ENCODE measurements around the gene ARID5A. TPM values are rescaled to one million over a fixed set of nuclear protein-coding genes. Genes with fewer than 3 reads are reported as not detected.

Gene ARID5A
- total RNA-seq, 2 donors from 2014 or later: 424 to 433 TPM

DNA sequence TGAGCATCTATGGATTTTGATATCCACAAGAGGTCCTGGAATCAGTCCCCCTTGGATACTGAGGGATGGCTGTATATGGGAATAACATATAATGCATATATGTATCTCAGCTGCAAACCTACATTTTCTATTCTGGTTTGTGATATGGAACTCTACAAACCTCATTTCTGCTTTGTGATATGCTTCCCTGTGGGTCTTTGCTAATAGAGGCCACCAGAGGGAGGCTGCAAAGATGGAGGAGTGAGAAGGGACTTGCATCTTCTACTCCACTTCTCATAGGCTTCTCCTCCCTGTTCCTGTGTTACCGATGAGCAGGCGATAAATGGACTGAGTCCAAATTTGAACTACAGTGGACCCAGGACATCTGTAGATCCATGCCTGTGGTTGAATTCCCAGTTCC lies 37.8 kb downstream of the ARID5A start:
- Mint-ChIP-seq H3K9me3 (no peaks in the 10 kb centered on the region), H3K4me3 (no peak overlapping the region), H3K4me1 (ENCODE audit: low read depth) (no peaks in the 10 kb centered on the region), H3K27ac (no peak overlapping the region), H3K27me3 (ENCODE audit: low read depth) (no peaks in the 10 kb centered on the region), H3K36me3 (ENCODE audit: insufficient read depth in 2 of 2) (no peaks in the 10 kb centered on the region)
- ATAC-seq (replicated peaks in 1 of 2): no peak
- no peak for DNase-seq

DNA sequence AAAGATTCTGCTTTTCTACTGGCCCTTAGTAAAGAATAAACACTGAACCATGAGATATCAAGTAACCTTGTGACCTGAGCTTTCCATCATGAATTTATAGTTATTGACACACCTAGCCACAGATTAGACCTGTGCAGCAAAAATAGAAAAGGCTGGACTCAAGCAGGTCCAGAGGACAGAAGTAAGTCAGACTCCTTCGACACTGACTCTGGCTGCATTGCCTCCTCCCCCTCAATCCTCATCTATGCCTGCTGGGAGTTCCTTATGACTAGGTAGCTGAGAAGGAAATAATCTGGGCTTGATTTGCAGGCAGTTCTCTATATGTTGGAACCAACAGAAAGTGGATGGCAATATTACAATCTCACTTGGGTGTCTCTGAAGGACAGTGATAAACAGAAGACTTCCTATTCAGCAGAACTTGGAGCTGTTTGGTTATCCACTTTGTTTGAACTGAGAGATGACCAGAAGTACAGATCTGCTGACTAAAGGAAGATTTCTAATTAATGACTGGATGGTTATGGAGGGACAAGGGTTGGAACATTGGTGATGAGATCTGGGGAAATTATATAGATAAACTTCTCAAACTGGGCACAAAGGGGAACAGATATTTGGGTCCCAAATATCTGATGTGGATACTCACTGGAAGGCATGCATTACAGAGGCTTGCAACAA lies 39.4 kb downstream of the ARID5A start:
- DNase-seq: no peak
- no peaks in the 10 kb centered on the region for H3K4me1 Mint-ChIP-seq (ENCODE audit: low read depth)
- no peaks in the 10 kb centered on the region for H3K36me3 Mint-ChIP-seq (ENCODE audit: insufficient read depth in 2 of 2)
- H3K4me3 Mint-ChIP-seq: no peak overlapping the region
- no peaks in the 10 kb centered on the region for H3K27me3 Mint-ChIP-seq (ENCODE audit: low read depth)
- no peak for ATAC-seq (replicated peaks in 1 of 2)
- no peaks in the 10 kb centered on the region for H3K9me3 Mint-ChIP-seq
- no peak overlapping the region for H3K27ac Mint-ChIP-seq

DNA sequence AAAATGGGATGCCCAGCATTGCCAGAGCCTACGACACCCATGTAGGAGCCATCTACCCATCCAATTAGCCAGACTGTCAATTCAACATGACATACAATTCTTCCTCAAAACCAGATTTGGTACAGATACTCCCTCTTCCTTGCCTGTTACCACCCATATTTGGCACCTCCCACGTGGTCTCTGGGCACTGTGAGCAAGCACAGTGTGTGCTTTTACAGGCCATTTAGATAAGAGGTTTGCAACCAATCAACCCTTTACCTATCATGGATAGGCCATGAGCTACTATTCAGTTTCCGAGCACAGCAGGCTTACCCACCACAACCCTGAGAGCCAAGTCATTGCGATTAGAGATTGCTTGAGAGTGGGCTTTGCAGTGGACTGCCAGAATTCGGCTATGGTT lies 40.9 kb downstream of the ARID5A start:
- DNase-seq (no peak), ATAC-seq (replicated peaks in 1 of 2) (no peak)
- Mint-ChIP-seq H3K4me3 (no peak overlapping the region), H3K27me3 (ENCODE audit: low read depth) (no peaks in the 10 kb centered on the region), H3K9me3 (no peaks in the 10 kb centered on the region), H3K4me1 (ENCODE audit: low read depth) (no peaks in the 10 kb centered on the region), H3K36me3 (ENCODE audit: insufficient read depth in 2 of 2) (no peaks in the 10 kb centered on the region), H3K27ac (no peak overlapping the region)

DNA sequence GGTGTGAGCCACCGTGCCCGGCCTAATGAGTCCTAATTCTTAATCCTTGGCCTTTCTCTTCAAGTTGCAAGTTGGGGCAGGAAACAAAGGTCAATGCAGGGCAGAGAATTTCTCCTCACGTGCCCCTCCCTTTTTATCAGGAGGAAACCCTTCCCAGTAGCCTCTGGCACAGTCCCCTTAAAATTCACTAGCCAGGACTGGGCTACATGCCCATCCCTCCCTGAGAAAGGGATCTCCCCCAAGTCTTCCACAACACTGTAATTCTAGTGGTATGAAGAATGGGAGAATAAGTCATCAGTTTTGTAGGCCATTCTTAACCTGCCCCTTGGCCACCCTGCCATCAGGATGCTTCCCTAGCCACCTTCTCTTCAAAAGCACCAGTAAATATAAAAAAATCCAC lies 42.2 kb downstream of the ARID5A start:
- no peak for ATAC-seq (replicated peaks in 1 of 2)

DNA sequence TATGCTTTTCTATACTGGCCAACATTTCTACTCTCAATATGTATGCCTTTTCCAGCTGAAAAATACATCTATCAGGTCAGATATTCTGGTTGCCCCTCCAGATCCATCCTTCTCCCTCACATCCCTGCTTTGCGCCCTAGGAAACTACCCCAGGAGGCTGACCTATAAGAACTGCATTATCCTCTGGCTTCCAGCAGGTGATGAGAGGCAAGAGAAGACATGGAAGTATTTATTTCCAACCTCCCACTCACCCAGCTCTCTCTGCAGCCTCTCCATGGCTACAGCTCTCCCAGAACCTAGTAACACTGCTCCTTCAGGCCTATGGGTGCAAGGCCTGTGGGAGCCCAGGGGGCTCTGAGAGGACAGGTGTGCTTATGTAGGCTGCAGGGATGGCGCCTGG lies 42.9 kb downstream of the ARID5A start:
- H3K9me3 Mint-ChIP-seq: no peaks in the 10 kb centered on the region
- no peaks in the 10 kb centered on the region for H3K27me3 Mint-ChIP-seq (ENCODE audit: low read depth)
- no peak for DNase-seq
- no peak overlapping the region for H3K4me3 Mint-ChIP-seq
- ATAC-seq (replicated peaks in 1 of 2): no peak
- no peaks in the 10 kb centered on the region for H3K36me3 Mint-ChIP-seq (ENCODE audit: insufficient read depth in 2 of 2)
- H3K27ac Mint-ChIP-seq: no peak overlapping the region
- no peaks in the 10 kb centered on the region for H3K4me1 Mint-ChIP-seq (ENCODE audit: low read depth)

More for the DNA sequence above, 42.2 kb downstream of the ARID5A start:
- DNase-seq: no peak
- Mint-ChIP-seq H3K36me3 (ENCODE audit: insufficient read depth in 2 of 2) (no peaks in the 10 kb centered on the region), H3K27ac (no peak overlapping the region), H3K4me3 (no peak overlapping the region), H3K9me3 (no peaks in the 10 kb centered on the region), H3K27me3 (ENCODE audit: low read depth) (no peaks in the 10 kb centered on the region), H3K4me1 (ENCODE audit: low read depth) (no peaks in the 10 kb centered on the region)

DNA sequence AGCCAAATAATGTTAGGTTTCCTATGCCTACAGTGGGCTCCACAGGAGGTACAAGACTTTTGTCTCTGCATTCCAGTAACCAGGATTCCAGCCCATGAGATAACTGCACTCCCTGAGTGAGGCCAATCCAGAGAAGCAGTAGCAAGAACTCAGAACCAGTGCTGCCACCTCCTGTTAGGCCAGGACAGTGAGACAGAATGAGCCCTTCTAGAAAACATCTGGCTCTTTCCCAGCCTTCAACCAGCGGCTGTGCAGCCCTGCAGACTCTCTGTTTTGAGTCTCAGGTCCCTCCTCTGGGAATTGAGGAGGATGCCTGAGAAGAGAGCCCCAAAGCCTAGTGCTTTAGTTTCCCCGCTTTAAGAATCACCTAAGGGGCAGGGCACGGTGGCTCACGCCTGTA lies 44.2 kb downstream of the ARID5A start:
- ATAC-seq (replicated peaks in 1 of 2) (no peak), DNase-seq (no peak)
- Mint-ChIP-seq H3K36me3 (ENCODE audit: insufficient read depth in 2 of 2) (peaks cover 0 to 5% of the 10 kb centered on the region in 2 donors), H3K4me3 (no peak overlapping the region), H3K27ac (no peak overlapping the region), H3K27me3 (ENCODE audit: low read depth) (no peaks in the 10 kb centered on the region), H3K9me3 (no peaks in the 10 kb centered on the region), H3K4me1 (ENCODE audit: low read depth) (no peaks in the 10 kb centered on the region)

DNA sequence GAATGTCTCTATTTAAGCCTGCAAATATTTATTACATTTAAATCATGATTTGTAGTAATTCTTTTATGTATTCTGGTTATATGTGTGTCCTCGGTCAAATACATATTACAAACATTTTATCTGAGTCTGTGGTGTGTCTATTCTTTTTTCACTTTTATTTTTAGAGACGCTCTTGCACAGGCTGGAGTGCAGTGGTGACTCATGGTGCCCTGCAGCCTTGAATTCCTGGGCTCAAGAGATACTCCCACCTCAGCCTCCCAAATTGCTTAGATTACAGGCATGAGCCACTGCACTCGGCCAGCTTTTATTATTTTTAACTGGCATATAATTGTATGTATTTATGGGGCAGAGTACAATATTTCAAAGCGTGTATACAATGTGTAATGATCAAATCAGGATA lies 47.5 kb downstream of the ARID5A start:
- peaks cover 11% of the 10 kb centered on the region for H3K4me1 Mint-ChIP-seq (ENCODE audit: low read depth)

DNA sequence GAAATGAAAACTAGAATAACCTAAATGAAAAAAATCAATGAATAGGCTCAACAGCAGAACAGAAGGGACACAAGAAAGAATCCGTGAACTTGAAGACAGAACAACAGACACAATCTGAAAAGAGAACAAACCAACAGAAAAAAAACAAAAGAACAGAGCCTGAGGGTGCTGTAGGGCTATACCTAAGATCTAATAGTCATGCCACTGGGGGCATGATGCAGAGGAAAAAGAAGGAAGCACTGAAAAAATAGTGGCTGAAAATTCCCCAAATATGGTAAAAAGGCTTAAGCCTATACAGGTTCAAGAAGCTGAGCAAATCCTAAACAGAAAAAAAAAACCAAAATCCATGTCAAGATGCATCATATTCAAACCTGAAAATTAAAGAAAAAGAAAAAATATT lies 51.3 kb downstream of the ARID5A start:
- DNase-seq (no peak), ATAC-seq (replicated peaks in 1 of 2) (no peak)
- peak overlapping the region; percentile 92 for H3K27ac Mint-ChIP-seq
- peaks cover 5 to 16% of the 10 kb centered on the region in 2 donors for H3K36me3 Mint-ChIP-seq (ENCODE audit: insufficient read depth in 2 of 2)
- H3K9me3 Mint-ChIP-seq: no peaks in the 10 kb centered on the region
- H3K4me3 Mint-ChIP-seq: no peak overlapping the region
- H3K4me1 Mint-ChIP-seq (ENCODE audit: low read depth): peaks cover 11% of the 10 kb centered on the region
- H3K27me3 Mint-ChIP-seq (ENCODE audit: low read depth): no peaks in the 10 kb centered on the region

More for the DNA sequence above, 47.5 kb downstream of the ARID5A start:
- ATAC-seq (replicated peaks in 1 of 2) (no peak), DNase-seq (no peak)
- Mint-ChIP-seq H3K27me3 (ENCODE audit: low read depth) (no peaks in the 10 kb centered on the region), H3K27ac (no peak overlapping the region), H3K4me3 (no peak overlapping the region), H3K36me3 (ENCODE audit: insufficient read depth in 2 of 2) (peaks cover 2 to 8% of the 10 kb centered on the region in 2 donors), H3K9me3 (no peaks in the 10 kb centered on the region)

DNA sequence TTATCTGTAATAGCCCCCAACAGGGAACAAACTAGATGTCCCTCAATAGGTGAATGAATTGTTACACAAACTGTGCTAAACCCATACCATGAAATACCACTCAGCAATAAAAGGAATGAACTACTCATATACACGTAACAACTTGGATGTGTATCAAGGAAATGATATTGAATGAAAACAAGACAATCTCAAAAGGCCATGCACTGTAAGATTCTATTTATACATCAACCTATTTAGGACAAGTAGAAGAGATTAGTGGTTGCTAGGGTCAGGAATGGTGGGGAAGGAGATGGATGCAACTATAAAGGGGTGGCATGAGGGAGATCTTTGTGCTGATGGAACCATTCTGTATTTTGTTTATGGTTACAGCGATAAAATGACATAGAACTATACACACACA lies 54.5 kb downstream of the ARID5A start:
- peaks cover 40% of the 10 kb centered on the region for H3K4me1 Mint-ChIP-seq (ENCODE audit: low read depth)

DNA sequence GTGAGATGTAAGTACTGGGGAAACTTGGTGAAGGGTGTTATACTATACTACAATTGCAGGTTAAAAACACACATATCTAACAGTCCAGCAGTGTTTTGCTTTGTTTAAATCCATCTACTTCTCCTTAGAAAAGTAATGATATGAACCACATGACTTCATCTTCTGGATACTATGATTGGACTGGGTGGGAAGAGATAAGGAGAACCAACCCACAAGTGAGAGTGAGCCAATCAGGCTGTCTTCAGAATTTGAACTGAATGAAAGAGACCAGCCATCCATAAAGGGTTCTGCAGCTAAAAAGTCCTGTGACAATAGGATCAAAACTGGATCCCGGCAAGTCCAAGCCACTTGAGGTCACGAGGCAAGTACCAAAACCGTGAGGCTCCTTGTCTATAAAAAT lies 54.9 kb downstream of the ARID5A start:
- DNase-seq: no peak
- H3K4me3 Mint-ChIP-seq: no peak overlapping the region
- peaks cover 17 to 28% of the 10 kb centered on the region in 2 donors for H3K36me3 Mint-ChIP-seq (ENCODE audit: insufficient read depth in 2 of 2)
- no peak for ATAC-seq (replicated peaks in 1 of 2)
- H3K9me3 Mint-ChIP-seq: no peaks in the 10 kb centered on the region
- H3K4me1 Mint-ChIP-seq (ENCODE audit: low read depth): peaks cover 40% of the 10 kb centered on the region
- peak overlapping the region; percentile 21 for H3K27ac Mint-ChIP-seq
- H3K27me3 Mint-ChIP-seq (ENCODE audit: low read depth): no peaks in the 10 kb centered on the region

More for the DNA sequence above, 54.5 kb downstream of the ARID5A start:
- Mint-ChIP-seq H3K9me3 (no peaks in the 10 kb centered on the region), H3K36me3 (ENCODE audit: insufficient read depth in 2 of 2) (peaks cover 17 to 28% of the 10 kb centered on the region in 2 donors), H3K4me3 (no peak overlapping the region), H3K27ac (peak overlapping the region; percentile 21), H3K27me3 (ENCODE audit: low read depth) (no peaks in the 10 kb centered on the region)
- DNase-seq: no peak
- ATAC-seq (replicated peaks in 1 of 2): no peak

DNA sequence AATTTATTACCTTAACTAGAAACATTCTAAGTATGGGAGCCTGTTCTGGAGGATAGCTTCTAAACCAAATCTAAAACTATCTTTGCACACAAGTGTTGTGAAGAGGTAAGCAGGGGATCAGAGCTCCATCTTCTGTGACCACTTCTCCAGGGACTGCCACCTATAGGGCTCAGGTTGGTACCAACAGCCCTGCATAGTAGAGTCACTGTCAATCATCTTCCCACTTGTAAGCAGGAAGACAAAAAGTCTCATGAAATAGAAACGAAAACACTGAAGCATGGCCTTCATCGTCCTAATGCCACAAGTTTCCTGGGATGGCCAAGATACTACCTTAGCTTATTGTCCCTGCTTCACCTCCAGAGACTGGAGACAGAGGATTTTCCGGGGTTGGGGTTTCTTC lies 57.7 kb downstream of the ARID5A start:
- H3K36me3 Mint-ChIP-seq (ENCODE audit: insufficient read depth in 2 of 2): peaks cover 17 to 35% of the 10 kb centered on the region in 2 donors
- DNase-seq: no peak
- H3K4me1 Mint-ChIP-seq (ENCODE audit: low read depth): peaks cover 29% of the 10 kb centered on the region
- peak overlapping the region in 1 of 2 donors; percentile 71 for H3K4me3 Mint-ChIP-seq
- H3K9me3 Mint-ChIP-seq: no peaks in the 10 kb centered on the region
- H3K27me3 Mint-ChIP-seq (ENCODE audit: low read depth): no peaks in the 10 kb centered on the region
- ATAC-seq (replicated peaks in 1 of 2): peak; percentile 24
- peak overlapping the region; percentile 94 for H3K27ac Mint-ChIP-seq

DNA sequence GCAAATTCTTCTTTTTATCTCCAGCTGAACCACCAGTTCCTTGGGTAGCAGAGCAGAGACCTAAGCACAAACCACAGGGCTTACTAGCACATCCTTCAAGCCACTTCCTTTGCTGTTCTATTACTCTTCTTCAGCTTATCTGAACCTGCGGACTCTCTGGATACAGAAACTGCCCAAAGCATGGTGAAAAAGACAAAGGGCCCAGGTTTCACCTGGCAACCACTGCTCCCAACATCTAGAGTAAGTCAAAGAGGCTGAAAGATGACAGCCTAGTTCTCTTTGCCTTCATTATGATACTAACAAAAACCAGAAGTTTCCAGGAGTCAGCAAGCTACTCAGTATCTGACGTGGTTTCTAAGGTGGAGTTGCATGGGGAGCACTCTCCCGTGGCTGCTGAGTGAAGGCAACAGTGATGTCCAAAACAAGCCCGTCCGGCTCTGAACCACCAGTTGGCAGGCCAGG lies 58.2 kb downstream of the ARID5A start:
- Mint-ChIP-seq H3K9me3 (no peaks in the 10 kb centered on the region), H3K4me3 (peak overlapping the region; percentile 49 to 71), H3K36me3 (ENCODE audit: insufficient read depth in 2 of 2) (peaks cover 17 to 35% of the 10 kb centered on the region in 2 donors), H3K27ac (peak overlapping the region; percentile 94), H3K27me3 (ENCODE audit: low read depth) (no peaks in the 10 kb centered on the region), H3K4me1 (ENCODE audit: low read depth) (peaks cover 29% of the 10 kb centered on the region)
- DNase-seq: peak; percentile 19 to 23
- peak; percentile 85 to 87 for ATAC-seq (replicated peaks in 1 of 2)

DNA sequence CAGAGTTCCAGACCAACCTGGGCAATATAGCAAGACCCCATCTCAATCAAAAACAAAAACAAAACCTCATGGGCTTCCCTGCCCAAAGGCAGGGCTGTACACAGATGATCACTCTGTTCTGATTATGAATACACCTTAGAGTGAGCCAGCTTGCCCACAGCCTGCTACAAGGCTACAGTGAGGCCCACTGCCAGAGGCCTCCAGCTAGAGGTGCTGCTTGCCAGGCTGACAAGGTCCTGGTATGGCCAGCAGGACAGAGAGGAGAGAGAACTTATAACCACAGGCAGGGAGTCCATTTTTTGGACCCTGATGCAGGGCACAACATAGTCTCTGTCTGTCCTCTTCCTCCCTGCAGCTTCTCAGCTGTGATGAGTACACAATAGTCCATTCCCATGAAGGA lies 60.0 kb downstream of the ARID5A start:
- DNase-seq (no peak), ATAC-seq (replicated peaks in 1 of 2) (peak in 1 of 2 donors; percentile 54)
- Mint-ChIP-seq H3K4me3 (no peak overlapping the region), H3K27ac (peak overlapping the region; percentile 31), H3K4me1 (ENCODE audit: low read depth) (peaks cover 42% of the 10 kb centered on the region), H3K36me3 (ENCODE audit: insufficient read depth in 2 of 2) (peaks cover 22 to 45% of the 10 kb centered on the region in 2 donors), H3K27me3 (ENCODE audit: low read depth) (no peaks in the 10 kb centered on the region), H3K9me3 (no peaks in the 10 kb centered on the region)

DNA sequence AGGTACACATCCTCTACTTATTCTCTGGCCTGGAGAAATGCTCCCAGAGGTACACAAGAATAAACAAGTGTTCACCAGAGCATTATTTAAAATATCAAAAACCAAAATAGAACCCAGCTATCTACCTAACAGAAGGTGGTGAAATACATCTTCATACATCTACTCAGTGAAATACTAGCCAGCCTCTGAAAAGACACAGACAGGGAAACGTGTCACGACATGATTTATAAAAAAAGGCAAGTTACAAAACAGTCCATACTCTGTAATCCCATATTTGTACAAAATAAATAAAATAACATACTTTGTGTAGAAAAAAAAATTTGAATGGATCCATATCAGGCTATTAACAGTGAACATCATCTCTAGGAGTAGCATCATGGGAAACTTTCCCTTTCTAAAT lies 63.4 kb downstream of the ARID5A start:
- Mint-ChIP-seq H3K27ac (no peak overlapping the region), H3K4me3 (no peak overlapping the region), H3K9me3 (no peaks in the 10 kb centered on the region), H3K36me3 (ENCODE audit: insufficient read depth in 2 of 2) (peaks cover 11 to 27% of the 10 kb centered on the region in 2 donors), H3K4me1 (ENCODE audit: low read depth) (peaks cover 30% of the 10 kb centered on the region), H3K27me3 (ENCODE audit: low read depth) (no peaks in the 10 kb centered on the region)
- ATAC-seq (replicated peaks in 1 of 2) (no peak), DNase-seq (no peak)

Measured in activated T-cell treated with anti-CD3 and anti-CD28 coated beads, Interleukin-2, amount 50 U/mL, for 72 hours (primary cell).